Thyroid gland (tissue), 4 donors: ENCODE data around the gene LDB2. TPM values are rescaled to one million over a fixed set of nuclear protein-coding genes. Genes with fewer than 3 reads are reported as not detected.
A peak's percentile ranks its signal among the peaks of the same experiment; 100 is the strongest.

Experiments used
- DNase-seq, 2 donors: peaks; one replicate each; pipeline ENCODE4 v3.0.0-alpha.2; 2019
- H3K27ac ChIP-seq, 3 donors: fragments of 200-600 bp; sonication (generic); 1 replicate in 2 of 3; 2 replicates in 1 of 3; pipeline ENCODE4 v1.5.1; 2016 to 2019; ENCODE audit warnings: mild to moderate bottlenecking in 1 of 3, moderate library complexity in 1 of 3
- H3K27me3 ChIP-seq: fragments of 200-600 bp; sonication (generic); one replicate; pipeline ENCODE4 v1.5.1; 2019
- H3K36me3 ChIP-seq, 2 donors: fragments of 200-600 bp; sonication (generic); one replicate each; pipeline ENCODE4 v1.5.1; 2016 to 2019
- H3K4me1 ChIP-seq, 2 donors: fragments of 200-600 bp; sonication (generic); one replicate each; pipeline ENCODE4 v1.5.1; 2017 to 2019
- H3K4me3 ChIP-seq, 3 donors: fragments of 200-600 bp; sonication (generic); replicated peaks in 1 of 3; 1 replicate in 2 of 3; 2 replicates in 1 of 3; pipeline ENCODE4 v1.5.1; 2016; ENCODE audit warnings: mild to moderate bottlenecking in 1 of 3
- H3K9me3 ChIP-seq: fragments of 200-600 bp; sonication (generic); one replicate; pipeline ENCODE4 v1.5.1; 2017
- POLR2A ChIP-seq, 2 donors: fragments of 450-650 bp; IDR thresholded peaks; one replicate each; pipeline ENCODE4 v1.6.1; 2017; ENCODE audit warnings: antibody characterized with exemption in 2 of 2, mild to moderate bottlenecking in 2 of 2, moderate library complexity in 1 of 2
- WGBS, 2 donors: methylation state at CpG; one replicate each; pipeline ENCODE4 v1.1.5; 2017; 5-methylcytosine and 5-hydroxymethylcytosine counted together
- intact Hi-C: fragments of 100-400 bp; cut with DNase I; formaldehyde crosslinking; loops from one replicate; pipeline ENCODE4 v1.15.1; 2023
- total RNA-seq, 4 donors: library from RNA; depleted of rRNA; stranded (reverse); fragments of >200 nt; gene quantifications; one replicate each; pipeline ENCODE4 v1.2.3, GENCODE V29; 2016
- TF ChIP-seq, protein P1 (sequence below), 6 experiments: fragments of 200-600 bp in 3 of 6; fragments of 450-650 bp in 3 of 6; sonication (generic) in 3 of 6; IDR thresholded peaks; one replicate each; pipeline ENCODE4 v1.5.1; 2016 to 2019; ENCODE audit warnings: antibody characterized with exemption in 6 of 6, mild to moderate bottlenecking in 2 of 6, inconsistent platforms in 1 of 6, moderate library complexity in 1 of 6

The LDB2 gene
- total RNA-seq, 4 donors from 2014 or later: 19.9 to 71.5 (median 41.1) TPM

- Histone ChIP-seq H3K4me1 (no peaks in the 10 kb centered on the region), H3K9me3 (no peaks in the 10 kb centered on the region), H3K4me3 (no peak overlapping the region), H3K36me3 (no peaks in the 10 kb centered on the region), H3K27ac (no peak overlapping the region), H3K27me3 (no peaks in the 10 kb centered on the region)
- TF ChIP-seq, protein P1, sequence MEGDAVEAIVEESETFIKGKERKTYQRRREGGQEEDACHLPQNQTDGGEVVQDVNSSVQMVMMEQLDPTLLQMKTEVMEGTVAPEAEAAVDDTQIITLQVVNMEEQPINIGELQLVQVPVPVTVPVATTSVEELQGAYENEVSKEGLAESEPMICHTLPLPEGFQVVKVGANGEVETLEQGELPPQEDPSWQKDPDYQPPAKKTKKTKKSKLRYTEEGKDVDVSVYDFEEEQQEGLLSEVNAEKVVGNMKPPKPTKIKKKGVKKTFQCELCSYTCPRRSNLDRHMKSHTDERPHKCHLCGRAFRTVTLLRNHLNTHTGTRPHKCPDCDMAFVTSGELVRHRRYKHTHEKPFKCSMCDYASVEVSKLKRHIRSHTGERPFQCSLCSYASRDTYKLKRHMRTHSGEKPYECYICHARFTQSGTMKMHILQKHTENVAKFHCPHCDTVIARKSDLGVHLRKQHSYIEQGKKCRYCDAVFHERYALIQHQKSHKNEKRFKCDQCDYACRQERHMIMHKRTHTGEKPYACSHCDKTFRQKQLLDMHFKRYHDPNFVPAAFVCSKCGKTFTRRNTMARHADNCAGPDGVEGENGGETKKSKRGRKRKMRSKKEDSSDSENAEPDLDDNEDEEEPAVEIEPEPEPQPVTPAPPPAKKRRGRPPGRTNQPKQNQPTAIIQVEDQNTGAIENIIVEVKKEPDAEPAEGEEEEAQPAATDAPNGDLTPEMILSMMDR (IDR thresholded peaks at IDR 0.05): no peak
- TF ChIP-seq POLR2A (IDR thresholded peaks at IDR 0.05): no peak
- intact Hi-C loops: no loop called here
- 76 to 89% methylated on average over 2 of the region's 2 CpGs for WGBS, 2 donors
- no peak for DNase-seq
These were observed 177.7 kb downstream of the LDB2 start for GRCh38 chr4:16720761-16721160.

DNA sequence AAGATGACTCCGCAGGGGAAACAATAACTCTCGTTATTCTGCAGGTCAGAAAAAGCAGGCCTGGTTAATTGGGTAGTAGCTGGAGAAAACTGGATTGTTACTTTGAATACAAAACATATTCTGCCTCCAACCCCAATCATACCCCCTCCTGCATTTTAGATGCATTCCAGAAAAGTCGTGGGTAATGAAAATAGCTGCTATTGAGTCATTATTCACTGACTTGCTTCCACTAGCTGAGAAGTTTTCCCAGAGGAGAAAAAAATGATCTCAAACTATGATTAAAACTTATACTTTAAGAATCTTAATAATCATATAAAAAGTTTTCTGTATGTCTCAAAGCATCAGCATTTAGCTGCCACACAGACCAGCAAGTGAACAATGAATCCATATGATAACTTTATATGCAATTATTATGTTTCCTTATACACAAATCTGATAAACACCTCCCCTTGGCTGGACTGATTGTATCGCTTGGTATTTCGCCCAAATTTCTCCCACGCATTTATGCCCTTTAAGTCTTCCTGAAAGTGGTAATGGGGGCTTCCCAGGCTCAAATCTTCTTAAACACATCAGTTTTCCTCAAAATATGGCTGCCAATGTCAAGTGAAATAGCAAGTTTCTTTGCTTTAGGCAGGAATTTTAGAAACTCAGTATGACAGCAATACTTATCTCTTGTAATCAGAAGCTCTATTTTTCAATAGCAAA, 181.0 kb downstream of the LDB2 start:
- no peak overlapping the region for H3K4me3 ChIP-seq
- H3K27ac ChIP-seq: no peak overlapping the region
- DNase-seq: no peak
- TF ChIP-seq, protein P1 (IDR thresholded peaks at IDR 0.05): no peak
- TF ChIP-seq POLR2A (IDR thresholded peaks at IDR 0.05): no peak
- 76% methylated on average over 6 of the region's 6 CpGs for WGBS, 2 donors
- no peaks in the 10 kb centered on the region for H3K36me3 ChIP-seq
- intact Hi-C loops: no loop called here
- H3K27me3 ChIP-seq: no peaks in the 10 kb centered on the region
- no peaks in the 10 kb centered on the region for H3K9me3 ChIP-seq
- H3K4me1 ChIP-seq: peaks cover 6 to 8% of the 10 kb centered on the region in 2 donors

- TF ChIP-seq, protein P1 (IDR thresholded peaks at IDR 0.05): no peak
- TF ChIP-seq POLR2A (IDR thresholded peaks at IDR 0.05): no peak
- intact Hi-C loops: no loop called here
- H3K4me3 ChIP-seq: no peak overlapping the region
- no peaks in the 10 kb centered on the region for H3K36me3 ChIP-seq
- no peaks in the 10 kb centered on the region for H3K9me3 ChIP-seq
- no peaks in the 10 kb centered on the region for H3K27me3 ChIP-seq
- no peak for DNase-seq
- peaks cover 6 to 8% of the 10 kb centered on the region in 2 donors for H3K4me1 ChIP-seq
- 91 to 93% methylated on average over 2 of the region's 2 CpGs for WGBS, 2 donors
- H3K27ac ChIP-seq: no peak overlapping the region
These were observed 183.0 kb downstream of the LDB2 start for GRCh38 chr4:16715482-16715881.

DNA sequence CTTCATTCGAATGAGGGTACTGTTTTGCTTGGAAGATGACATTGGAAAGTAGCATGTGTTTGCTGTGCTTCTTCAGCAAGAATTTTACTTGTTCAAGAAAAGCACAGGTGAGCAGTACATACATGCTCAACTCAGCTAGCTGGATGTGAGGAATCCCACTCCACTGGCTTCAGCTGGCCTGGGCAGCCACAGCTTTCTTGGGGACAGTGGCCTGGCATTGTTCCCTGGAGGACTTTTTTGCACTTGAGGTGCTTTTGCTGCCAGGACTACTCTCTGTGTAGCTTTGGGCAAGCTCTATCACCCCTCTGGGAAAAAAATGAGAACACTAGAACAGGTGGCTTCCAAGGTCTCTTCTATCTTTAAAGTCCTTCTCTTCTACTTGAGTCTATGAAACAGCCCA, 184.3 kb downstream of the LDB2 start:
- 62 to 68% methylated on average over 1 of the region's 1 CpG for WGBS, 2 donors
- intact Hi-C loops: no loop called here
- H3K27ac ChIP-seq: no peak overlapping the region

DNA sequence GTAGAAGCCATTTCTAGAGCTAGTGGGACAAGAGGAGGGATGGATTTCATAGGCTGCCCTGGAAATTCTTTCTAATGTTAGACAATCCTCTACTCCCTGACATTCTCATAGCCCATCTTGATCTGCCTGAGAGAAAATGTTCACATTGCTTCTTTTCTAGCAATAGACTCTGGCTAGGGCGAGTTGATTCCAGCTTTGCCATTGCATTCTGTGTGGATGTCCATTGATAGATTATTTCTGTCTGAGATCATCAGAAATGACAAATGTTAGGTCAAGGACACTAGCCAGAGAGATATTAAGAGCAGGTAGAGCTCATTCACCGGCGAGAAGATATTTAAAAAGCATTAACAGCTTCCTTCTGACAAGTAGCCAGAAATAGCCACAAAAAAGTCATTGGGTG, 184.7 kb downstream of the LDB2 start:
- TF ChIP-seq, protein P1 (IDR thresholded peaks at IDR 0.05): no peak
- Histone ChIP-seq H3K9me3 (no peaks in the 10 kb centered on the region), H3K27ac (no peak overlapping the region), H3K27me3 (no peaks in the 10 kb centered on the region), H3K4me3 (no peak overlapping the region), H3K36me3 (no peaks in the 10 kb centered on the region), H3K4me1 (peaks cover 6 to 8% of the 10 kb centered on the region in 2 donors)
- WGBS, 2 donors: 78% methylated on average over 3 of the region's 3 CpGs
- intact Hi-C loops: no loop called here
- DNase-seq: no peak

More for the DNA sequence above, 184.3 kb downstream of the LDB2 start:
- H3K4me3 ChIP-seq: no peak overlapping the region
- H3K4me1 ChIP-seq: peaks cover 6 to 8% of the 10 kb centered on the region in 2 donors
- peak; percentile 71 to 74 for DNase-seq
- H3K27me3 ChIP-seq: no peaks in the 10 kb centered on the region
- H3K9me3 ChIP-seq: no peaks in the 10 kb centered on the region
- TF ChIP-seq POLR2A (IDR thresholded peaks at IDR 0.05): no peak
- TF ChIP-seq, protein P1 (IDR thresholded peaks at IDR 0.05): no peak
- no peaks in the 10 kb centered on the region for H3K36me3 ChIP-seq
